GM15510 (cell line): Measurements from ENCODE around the gene ATP6V0D1.

Source experiments
- POLR2A ChIP-seq: IDR thresholded peaks from 3 replicates; pipeline ENCODE4 v1.6.1; 2011; ENCODE audit warnings: borderline replicate concordance; ENCODE audit not compliant: insufficient read length; ENCODE audit errors: extremely low read depth

Gene ATP6V0D1

DNA sequence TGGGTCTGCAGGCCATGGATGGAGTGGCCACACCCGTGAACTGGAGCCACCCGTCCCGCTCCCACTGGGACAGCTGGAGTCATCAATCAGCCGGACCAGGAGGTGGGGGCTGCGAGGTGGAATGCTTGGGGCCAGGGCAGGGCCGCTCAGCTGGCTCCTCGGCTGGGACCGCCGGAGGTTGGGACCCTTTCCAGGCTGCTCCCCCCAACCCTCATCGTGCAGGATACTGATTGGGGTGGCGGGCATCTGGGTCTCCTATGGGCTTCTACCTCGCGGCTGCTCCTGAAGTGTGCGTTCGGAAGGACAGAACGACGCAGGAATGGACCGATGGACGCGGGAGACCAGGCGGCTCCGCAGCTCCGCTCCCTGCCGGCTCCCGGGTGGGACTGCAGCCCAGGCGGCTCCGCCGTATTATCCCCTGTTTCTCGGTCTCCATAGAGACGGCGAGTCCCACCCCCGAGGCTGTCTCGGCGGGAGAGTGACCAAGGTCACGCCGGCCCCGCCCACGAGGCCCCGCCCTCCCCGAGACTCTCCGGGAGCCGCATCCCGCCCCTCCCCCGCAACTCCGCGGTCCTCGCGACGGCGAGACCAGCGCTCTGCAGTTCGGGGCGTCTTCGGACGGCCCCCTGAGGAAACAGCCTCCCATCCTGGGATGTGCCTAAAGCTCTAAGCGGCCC, 87.7 kb downstream of the ATP6V0D1 start, which contains the start of gene TPPP3:
TSS of gene TPPP3 (minus strand) at position 388 of the 677 bp plus-strand sequence. CDS start 2,387 bp downstream, outside the sequence.
- TF ChIP-seq POLR2A = no peak

DNA sequence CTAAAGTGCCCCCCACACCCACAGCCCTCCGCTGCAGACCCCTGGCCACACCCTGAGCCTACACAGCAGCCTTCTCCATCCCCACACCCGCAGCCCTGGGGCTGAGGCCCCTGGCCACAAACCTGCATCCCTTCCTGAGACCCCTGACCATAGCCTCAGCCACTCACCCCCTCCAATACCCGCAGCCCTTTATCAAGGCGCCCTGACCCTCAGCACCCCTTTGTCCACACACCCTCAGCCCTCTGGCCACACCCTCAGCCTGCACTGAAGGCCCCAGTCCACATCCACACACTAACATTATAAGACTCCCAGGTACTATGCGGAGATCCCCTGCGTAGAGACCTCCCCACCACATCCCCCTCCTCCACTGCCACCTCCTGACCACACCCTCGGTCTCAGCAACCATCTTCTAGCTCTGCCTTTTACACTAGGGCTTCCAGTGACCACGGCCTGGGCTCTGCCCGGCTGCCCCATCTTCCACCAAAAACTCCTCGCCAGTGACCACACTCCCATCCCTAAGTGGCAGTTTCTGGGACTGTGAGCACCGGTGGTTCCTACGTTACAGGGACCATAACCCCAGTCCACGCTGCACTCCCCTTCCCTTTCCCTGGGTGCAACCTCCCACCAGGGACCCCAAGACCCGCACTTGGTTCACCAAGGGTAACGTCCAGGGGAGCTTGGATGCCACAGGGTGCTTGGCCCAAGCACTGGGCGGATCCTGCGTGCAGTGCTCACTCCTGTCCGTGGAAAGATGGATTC, 88.5 kb downstream of the ATP6V0D1 start:
- no peak for TF ChIP-seq POLR2A

DNA sequence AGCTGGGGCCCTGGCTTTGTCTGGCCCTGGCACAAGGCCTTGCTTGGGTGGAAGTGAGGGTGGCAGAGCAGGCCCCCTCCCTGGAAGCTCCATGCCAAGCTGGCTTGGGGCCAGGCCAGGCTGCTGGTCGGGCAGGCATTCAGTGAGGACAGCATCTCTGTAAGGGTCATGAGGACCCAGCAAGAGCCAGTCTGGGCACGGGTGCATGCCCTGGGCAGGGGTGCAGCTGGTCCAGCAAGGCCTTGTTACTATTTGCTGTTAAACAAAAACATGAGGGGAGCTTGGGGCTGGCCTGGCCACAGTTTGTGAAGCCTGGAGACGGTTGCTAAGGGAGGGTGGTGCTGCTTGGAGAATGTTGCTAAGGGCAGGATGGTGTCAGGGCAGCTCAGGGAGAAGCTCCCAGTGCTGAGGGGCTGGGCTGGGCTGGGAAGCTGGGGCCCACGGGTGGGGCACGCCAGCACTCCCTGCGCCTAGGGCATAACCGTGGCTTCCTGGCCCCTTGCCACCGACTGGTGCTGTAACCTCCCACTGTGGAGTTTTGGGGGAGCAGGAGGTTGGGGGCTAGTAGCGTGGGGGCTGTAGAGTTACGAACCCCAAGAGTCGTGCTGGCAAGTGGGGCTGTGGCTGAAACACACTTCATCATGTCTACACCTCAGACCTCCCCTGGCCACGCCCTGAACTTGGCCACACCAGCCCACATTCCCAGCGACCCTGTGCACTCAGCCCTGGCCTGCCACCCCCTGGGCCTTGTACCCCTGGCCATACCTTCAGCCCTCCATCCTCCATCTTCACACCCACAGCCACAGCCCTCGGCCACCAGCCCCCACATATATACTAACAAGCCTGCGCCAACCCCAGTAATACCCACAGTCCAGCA, 89.3 kb downstream of the ATP6V0D1 start:
- TF ChIP-seq POLR2A = no peak

DNA sequence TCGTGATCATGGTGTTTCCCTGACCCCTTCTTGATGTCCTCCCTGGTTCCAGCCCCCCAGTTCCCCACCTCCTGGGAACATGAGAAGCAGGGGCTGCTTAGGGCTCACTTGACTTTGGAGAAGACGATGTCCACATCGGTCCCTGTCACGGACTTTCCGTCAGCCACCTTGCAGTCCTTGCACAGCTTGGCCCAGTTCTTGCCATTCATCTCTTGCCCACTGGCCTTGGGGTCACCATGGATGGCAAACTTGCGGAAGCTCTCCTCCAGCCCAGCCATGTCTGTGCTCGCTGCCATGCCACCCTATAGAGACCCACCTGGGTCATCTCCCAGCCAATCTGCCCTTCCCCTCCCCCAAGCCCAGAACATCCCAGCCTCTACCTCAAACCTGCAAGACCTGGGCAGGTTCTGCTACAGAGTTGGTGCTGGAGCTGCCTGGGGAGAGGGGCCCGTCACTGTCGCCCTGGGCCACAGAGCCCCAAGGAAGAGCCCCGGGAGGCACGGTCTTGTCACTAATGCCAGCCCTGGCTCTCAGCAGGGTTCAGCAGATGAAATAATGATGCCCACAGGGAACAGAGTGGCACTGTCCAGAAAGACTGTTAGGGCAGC, 90.0 kb downstream of the ATP6V0D1 start:
- TF ChIP-seq POLR2A = no peak

DNA sequence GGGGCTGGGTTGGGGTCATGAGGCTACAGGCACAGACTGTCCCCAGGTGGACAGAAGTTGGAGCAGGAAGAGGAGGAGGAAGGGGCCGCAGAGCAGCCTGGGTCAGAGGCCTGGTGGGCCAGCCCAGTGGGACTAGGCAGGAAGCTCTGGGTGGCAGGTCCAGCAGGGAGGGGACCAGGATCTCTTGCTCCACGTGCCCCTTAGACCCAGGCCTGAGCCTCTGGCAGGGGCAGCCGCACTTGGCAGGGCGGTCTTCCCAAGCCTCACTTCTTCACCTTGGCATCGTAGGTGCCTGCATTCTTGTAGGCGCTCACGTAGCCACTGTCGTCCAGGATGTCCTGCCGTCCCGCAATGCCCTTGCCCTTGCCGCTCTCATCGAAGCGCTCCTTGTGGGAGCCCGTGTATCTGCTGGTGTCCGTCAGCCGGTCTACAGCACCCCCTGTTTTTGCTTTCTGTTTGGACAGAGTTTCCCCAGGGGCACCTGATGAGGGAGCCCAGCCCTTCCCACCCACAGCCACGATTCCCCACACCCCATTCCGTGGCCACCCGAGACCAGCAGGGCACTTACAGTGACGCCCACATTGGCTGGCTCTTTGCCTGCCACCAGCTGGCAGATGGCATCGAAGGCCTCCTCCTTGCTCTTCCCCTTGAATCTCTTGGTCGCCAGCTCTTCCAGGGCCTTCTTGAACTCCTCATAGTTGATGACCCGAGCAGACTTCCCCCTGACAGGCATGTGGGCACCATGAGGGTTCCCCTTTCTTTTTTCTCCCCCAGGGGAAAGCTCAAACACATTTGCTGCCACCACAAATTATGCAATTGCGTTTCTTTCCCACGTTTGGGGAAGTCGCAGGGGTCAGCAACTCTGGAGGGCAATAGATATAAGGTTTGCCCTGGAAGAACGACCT, 90.8 kb downstream of the ATP6V0D1 start:
- TF ChIP-seq POLR2A = no peak

DNA sequence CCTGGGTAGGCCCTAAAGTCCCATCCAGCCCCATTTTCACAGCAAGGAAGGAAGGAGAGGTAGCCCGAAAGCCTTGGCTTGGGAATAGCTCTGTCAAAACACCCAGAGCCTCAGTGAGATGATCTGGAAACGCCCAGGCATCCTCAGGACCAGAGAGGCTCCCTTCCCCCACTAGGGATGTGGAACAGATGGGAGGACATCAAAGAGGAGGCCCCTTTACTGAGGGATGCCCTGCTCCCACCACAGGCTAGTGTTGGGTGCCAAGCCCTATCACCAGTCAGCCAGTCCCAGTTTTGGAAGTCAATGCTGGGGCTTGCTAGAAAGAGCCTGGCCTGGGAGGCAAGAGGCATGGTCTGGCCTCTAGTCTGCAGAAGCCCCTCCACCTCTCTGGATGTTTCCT, 92.4 kb downstream of the ATP6V0D1 start:
- TF ChIP-seq POLR2A = no peak

DNA sequence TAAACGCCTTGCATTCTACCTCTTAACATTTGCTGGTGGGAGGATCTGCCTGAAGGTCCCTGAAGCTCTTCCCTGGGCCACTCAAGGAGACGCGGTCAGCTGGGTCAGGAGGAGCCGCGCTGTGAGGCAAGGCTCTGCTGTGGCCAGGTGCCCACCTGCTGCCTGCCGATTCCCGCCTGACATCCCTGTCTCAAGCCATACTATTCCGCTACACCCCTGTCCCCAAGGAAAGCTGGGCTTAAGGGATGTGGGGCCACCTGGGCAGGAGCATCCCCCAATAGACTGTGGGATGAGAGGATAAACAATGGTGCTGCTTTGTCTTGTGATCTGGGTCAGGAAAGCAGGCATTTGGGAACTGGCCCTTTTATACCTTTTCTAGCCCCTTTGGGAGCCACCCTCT, 92.8 kb downstream of the ATP6V0D1 start:
- TF ChIP-seq POLR2A = no peak
